HepG2 (cell line): ENCODE results near the gene SMYD1. TPM values are rescaled to one million over a fixed set of nuclear protein-coding genes. Genes with fewer than 3 reads are reported as not detected.

ENCODE experiments used
- BCL3 ChIP-seq: sonication (generic); formaldehyde crosslinking; IDR thresholded peaks from 2 replicates; pipeline ENCODE4 v1.5.1; 2020; ENCODE audit warnings: mild to moderate bottlenecking, missing genetic modification reagents, moderate library complexity
- CHD4 ChIP-seq: fragments of 200-600 bp; sonication (generic); IDR thresholded peaks from 2 replicates; pipeline ENCODE4 v1.7.0; 2017; ENCODE audit warnings: mild to moderate bottlenecking, low read length, borderline replicate concordance
- DNMT3B ChIP-seq: conservative IDR thresholded peaks from 2 replicates; pipeline ENCODE4 v1.6.1; 2016; ENCODE audit warnings: missing biosample characterization, control low read depth
- ETV6 ChIP-seq: sonication (generic); formaldehyde crosslinking; conservative IDR thresholded peaks from 2 replicates; pipeline ENCODE4 v1.4.0; 2020; ENCODE audit warnings: missing genetic modification reagents
- HDAC2 ChIP-seq: sonication (generic); formaldehyde crosslinking; IDR thresholded peaks from 2 replicates; pipeline ENCODE4 v1.4.0; 2020; ENCODE audit warnings: missing genetic modification reagents
- MED13 ChIP-seq: sonication (generic); formaldehyde crosslinking; IDR thresholded peaks from 2 replicates; pipeline ENCODE4 v1.5.0; 2020; ENCODE audit warnings: missing genetic modification reagents
- STAT5B ChIP-seq: sonication (generic); formaldehyde crosslinking; IDR thresholded peaks from 2 replicates; pipeline ENCODE4 v1.4.0; 2020; ENCODE audit warnings: missing genetic modification reagents
- TBX2 ChIP-seq: sonication (generic); formaldehyde crosslinking; IDR thresholded peaks from 2 replicates; pipeline ENCODE4 v1.5.0; 2020; ENCODE audit warnings: missing genetic modification reagents, mild to moderate bottlenecking, borderline replicate concordance
- XRCC5 ChIP-seq: fragments of 200-400 bp; formaldehyde crosslinking; optimal IDR thresholded peaks from 2 replicates; pipeline ENCODE3; 2017; ENCODE audit warnings: mild to moderate bottlenecking, low read length
- ZBTB25 ChIP-seq: IDR thresholded peaks from 2 replicates; pipeline ENCODE4 v1.6.1; 2018; ENCODE audit warnings: missing genetic modification reagents
- ZNF205 ChIP-seq: IDR thresholded peaks from 2 replicates; pipeline ENCODE4 v1.6.1; 2018; ENCODE audit warnings: missing biosample characterization, missing genetic modification reagents
- ZNF510 ChIP-seq: sonication (generic); formaldehyde crosslinking; IDR thresholded peaks from 2 replicates; pipeline ENCODE4 v1.4.0; 2020; ENCODE audit warnings: low read depth, mild to moderate bottlenecking, missing genetic modification reagents
- polyA plus RNA-seq, 8 experiments: library from polyadenylated mRNA; depleted of rRNA in 3 of 8; stranded (reverse) in 7 of 8; unstranded in 1 of 8; fragments of >200 nt; fragmentation: Illumina TruSeq in 4 of 8; extraction: Trizol in 4 of 8; gene quantifications; 2 replicates each; pipeline versions ENCODE4 v1.2.1 to v1.2.3, GENCODE V29; 2011 to 2016; ENCODE audit warnings: low read depth in 4 of 8, missing spikeins in 1 of 8, mixed read lengths in 1 of 8; ENCODE audit not compliant: insufficient read depth in 1 of 8
- total RNA-seq, 5 experiments: library from RNA; depleted of rRNA; stranded (reverse); fragments of >200 nt; fragmentation: Illumina TruSeq; extraction: Trizol; gene quantifications; 2 replicates each; pipeline ENCODE4 v1.2.3, GENCODE V29; 2016; ENCODE audit warnings: low read depth in 1 of 5
- TF ChIP-seq, protein P1 (sequence below), 2 experiments: fragments of 450-650 bp in 1 of 2; sonication (generic) in 1 of 2; formaldehyde crosslinking in 1 of 2; IDR thresholded peaks; 2 replicates each; pipeline versions ENCODE4 v1.6.1 to v1.8.0; 2016 to 2022; ENCODE audit warnings: antibody characterized with exemption in 1 of 2, mild to moderate bottlenecking in 1 of 2, missing genetic modification reagents in 1 of 2
- TF ChIP-seq, protein P2 (sequence below): sonication (generic); formaldehyde crosslinking; IDR thresholded peaks from 2 replicates; pipeline ENCODE4 v1.4.0; 2020; ENCODE audit warnings: missing genetic modification reagents

The SMYD1 gene
- total and polyA plus RNA-seq, 2 of the 13 experiments (the other 11 are each of a cell fraction or from before 2014, with no cell fraction given): not detected

- TF ChIP-seq, protein P1, sequence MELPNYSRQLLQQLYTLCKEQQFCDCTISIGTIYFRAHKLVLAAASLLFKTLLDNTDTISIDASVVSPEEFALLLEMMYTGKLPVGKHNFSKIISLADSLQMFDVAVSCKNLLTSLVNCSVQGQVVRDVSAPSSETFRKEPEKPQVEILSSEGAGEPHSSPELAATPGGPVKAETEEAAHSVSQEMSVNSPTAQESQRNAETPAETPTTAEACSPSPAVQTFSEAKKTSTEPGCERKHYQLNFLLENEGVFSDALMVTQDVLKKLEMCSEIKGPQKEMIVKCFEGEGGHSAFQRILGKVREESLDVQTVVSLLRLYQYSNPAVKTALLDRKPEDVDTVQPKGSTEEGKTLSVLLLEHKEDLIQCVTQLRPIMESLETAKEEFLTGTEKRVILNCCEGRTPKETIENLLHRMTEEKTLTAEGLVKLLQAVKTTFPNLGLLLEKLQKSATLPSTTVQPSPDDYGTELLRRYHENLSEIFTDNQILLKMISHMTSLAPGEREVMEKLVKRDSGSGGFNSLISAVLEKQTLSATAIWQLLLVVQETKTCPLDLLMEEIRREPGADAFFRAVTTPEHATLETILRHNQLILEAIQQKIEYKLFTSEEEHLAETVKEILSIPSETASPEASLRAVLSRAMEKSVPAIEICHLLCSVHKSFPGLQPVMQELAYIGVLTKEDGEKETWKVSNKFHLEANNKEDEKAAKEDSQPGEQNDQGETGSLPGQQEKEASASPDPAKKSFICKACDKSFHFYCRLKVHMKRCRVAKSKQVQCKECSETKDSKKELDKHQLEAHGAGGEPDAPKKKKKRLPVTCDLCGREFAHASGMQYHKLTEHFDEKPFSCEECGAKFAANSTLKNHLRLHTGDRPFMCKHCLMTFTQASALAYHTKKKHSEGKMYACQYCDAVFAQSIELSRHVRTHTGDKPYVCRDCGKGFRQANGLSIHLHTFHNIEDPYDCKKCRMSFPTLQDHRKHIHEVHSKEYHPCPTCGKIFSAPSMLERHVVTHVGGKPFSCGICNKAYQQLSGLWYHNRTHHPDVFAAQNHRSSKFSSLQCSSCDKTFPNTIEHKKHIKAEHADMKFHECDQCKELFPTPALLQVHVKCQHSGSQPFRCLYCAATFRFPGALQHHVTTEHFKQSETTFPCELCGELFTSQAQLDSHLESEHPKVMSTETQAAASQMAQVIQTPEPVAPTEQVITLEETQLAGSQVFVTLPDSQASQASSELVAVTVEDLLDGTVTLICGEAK (IDR thresholded peaks at IDR 0.05): no peak
- TF ChIP-seq, protein P1 (CRISPR knock-in tag; IDR thresholded peaks at IDR 0.05): no peak
- TF ChIP-seq ZBTB25 (CRISPR knock-in tag) (peak; percentile 36; the same call in 1 of the 2 replicates), XRCC5 (peak; percentile 40), HDAC2 (CRISPR knock-in tag) (peak; percentile 32; the same call in 1 of the 2 replicates), ZNF510 (CRISPR knock-in tag) (no peak), MED13 (CRISPR knock-in tag) (no peak), ETV6 (CRISPR knock-in tag) (no peak), DNMT3B (no peak), TBX2 (CRISPR knock-in tag) (no peak), ZNF205 (CRISPR knock-in tag) (peak; percentile 86), BCL3 (CRISPR knock-in tag) (no peak), STAT5B (CRISPR knock-in tag) (no peak), CHD4 (no peak)
- TF ChIP-seq, protein P2, sequence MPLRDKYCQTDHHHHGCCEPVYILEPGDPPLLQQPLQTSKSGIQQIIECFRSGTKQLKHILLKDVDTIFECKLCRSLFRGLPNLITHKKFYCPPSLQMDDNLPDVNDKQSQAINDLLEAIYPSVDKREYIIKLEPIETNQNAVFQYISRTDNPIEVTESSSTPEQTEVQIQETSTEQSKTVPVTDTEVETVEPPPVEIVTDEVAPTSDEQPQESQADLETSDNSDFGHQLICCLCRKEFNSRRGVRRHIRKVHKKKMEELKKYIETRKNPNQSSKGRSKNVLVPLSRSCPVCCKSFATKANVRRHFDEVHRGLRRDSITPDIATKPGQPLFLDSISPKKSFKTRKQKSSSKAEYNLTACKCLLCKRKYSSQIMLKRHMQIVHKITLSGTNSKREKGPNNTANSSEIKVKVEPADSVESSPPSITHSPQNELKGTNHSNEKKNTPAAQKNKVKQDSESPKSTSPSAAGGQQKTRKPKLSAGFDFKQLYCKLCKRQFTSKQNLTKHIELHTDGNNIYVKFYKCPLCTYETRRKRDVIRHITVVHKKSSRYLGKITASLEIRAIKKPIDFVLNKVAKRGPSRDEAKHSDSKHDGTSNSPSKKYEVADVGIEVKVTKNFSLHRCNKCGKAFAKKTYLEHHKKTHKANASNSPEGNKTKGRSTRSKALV: no peak
Observed at GRCh38 chr2:88159955-88160415, 92.4 kb downstream of the SMYD1 start (continued).
